ACHN (cell line): ENCODE measurements around the gene AFG1L.
"Not testable (repeated sequence)": the region's sequence is repeated elsewhere in the genome, so short reads cannot be mapped to it uniquely, and the experiment has no call there.

Source experiments
- DNase-seq: peaks from one replicate; pipeline ENCODE4 v3.0.0-alpha.2; 2015
- in situ Hi-C: cut with HindIII; loops from 2 replicates; pipeline ENCODE4 v1.10.0; 2017; ENCODE audit warnings: low sequenced_read_pairs, low pct_ligation_motif_present, low pct_unique_long_range_greater_than_20kb

AFG1L gene

DNA sequence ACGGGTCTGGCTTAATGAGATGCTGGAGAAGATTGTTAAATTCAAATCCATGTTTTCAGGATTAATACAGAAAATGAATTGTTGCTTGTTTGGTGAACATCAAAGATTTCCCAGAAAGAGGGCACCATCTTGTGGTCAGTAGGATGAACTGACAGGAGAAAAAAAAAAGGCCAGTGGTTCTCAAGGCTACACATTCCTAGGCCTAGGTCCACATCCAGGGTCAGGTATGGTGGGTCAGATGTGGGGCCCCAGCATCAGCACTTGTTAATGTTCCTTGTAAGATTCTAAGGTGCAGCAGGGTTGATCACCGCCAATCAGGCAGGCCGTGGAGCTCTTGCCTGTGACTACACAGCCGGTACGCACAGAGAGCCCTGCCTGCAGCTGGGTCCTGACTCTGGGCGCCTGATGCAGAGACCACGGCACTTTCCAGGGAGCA, 231.9 kb downstream of the AFG1L start:
- peak; percentile 48 for DNase-seq

DNA sequence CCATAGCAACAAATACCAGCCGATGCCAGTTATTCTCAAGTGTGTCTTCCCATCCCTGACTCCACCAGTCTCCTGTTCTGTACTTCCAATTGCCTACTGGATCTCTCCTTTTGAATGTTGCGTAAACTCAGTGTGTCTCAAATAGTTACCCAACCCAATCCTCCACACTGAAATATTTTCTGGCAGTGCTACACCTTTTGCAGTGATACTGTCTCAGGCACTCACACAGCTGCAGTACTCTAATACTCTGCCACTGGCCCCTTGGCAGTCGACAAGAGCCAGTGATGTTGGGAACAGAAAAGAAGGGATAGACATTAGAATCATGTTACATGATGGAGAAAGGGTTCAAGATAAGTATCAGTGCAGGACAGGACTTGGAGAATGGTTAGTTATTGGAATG, 234.0 kb downstream of the AFG1L start:
- in situ Hi-C loops = no loop called here
- no peak for DNase-seq

More for the DNA sequence above, 231.9 kb downstream of the AFG1L start:
- in situ Hi-C loops = no loop called here

DNA sequence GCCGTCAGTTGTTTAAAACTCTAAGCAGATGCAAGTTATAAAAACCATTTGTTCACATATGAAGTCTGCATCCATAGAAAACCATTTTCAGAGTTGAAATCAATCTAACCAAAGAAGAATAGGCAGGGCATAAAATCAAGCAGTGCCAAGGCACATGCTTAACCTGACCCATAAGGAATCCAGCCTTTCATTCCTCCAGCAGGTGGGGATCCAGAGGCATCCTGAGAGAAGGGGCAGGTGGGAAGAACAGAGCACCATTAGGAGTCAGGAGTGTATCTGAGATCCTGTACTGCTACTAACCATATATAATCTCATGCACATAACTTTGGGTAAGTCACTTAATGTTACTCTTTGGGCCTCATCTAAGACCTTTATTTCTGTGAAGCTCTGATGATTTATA, 236.5 kb downstream of the AFG1L start:
- in situ Hi-C loops = no loop called here
- DNase-seq = no peak

DNA sequence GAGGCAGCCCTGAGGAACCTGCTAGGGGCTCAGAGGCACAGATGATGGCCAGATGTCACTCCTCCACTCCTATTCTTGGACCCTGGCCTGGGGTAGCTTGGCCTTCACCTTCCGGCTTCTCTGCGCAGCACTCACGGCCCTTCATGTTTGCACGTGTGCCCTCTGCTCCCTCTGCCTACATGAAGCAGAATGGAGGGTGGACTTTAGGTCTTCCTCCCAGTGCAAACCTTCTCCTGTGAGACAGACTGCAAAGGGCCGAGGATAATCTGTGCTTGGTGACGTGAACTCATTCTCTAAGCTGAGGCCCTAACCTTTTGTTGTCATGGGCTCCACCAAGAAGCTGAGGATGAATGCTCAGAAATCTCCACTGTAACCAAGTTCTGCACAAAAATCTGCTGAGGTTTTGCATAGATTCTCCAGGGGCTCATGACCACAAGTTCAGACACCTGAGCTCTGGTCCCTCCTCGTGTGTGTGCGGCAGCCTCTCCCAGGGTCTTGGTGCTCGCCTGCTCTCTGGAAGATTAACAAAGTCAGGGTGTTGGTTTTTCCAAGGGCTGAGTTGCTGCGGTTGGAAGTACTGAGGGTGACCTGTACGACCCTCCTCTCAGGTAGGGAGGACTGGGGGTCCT, 240.4 kb downstream of the AFG1L start:
- DNase-seq = no peak
- in situ Hi-C loops = no loop called here

DNA sequence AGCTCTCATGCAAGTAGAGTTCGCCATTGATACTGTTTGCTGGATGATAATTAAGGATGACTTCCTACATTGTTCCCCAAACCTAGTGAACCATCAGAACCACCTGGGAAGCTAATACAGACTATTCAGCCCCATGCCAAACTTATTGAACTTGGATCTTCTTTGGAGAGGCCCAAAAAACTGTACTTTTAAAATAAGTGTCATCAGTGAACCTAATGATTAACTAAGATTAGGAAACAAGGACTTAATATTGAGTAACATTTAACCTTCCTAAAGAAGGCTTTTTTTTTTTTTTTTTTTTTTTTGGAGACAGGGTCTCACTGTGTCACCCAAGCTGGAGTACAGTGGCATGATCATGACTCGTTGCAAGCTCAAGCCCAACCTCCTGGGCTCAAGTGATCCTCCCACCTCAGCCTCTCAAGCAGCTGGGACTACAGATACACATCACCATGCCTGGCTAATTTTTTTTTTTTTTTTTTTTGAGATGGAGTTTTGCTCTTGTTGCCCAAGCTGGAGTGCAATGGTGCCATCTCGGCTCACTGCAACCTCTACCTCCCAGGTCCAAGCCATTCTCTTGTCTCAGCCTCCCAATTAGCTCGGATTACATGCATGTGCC, 241.2 kb downstream of the AFG1L start:
- in situ Hi-C loops = not testable (repeated sequence)

GRCh38 chr6:108541843-108542759, 247.2 kb downstream of the AFG1L start:
- DNase-seq = peak; percentile 69
- in situ Hi-C loops = no loop called here

More for the DNA sequence above, 241.2 kb downstream of the AFG1L start:
- not testable (repeated sequence) for DNase-seq

DNA sequence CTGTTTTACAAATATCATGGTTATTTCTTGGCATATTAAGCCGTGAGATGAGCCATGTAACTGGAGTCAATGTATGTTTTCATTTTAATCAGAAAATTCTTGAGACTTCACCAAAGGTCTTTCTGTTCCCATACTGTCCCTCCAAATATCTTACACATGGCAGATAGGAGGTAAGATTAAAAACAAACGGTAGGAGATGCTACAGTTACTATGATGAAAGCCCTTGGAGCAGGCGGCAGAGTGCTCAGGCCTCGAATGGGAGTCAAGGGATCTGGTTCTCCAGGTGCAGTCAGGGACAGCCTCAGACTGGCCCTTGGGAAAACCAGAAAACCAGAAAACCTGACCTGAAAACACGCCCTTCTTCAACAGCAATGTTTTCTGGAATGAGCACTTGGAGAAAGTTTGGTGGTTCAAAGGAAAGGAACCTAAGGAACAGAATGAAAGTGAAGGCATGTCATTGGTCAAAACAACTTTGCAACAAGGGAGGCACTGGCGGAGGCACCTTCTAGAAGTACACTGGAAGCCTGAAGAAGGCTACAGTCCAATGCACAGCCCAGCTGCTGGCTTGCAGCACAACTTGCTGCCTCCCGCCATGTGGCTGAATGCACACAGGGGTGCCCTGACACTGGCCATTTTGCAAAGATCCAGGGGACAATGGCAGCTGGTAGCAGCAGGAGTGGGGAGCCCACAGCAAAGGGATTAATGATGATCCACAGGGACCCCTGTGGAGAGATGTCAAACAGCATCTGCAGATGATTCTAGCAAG, 248.5 kb downstream of the AFG1L start:
- in situ Hi-C loops = no loop called here
- no peak for DNase-seq

DNA sequence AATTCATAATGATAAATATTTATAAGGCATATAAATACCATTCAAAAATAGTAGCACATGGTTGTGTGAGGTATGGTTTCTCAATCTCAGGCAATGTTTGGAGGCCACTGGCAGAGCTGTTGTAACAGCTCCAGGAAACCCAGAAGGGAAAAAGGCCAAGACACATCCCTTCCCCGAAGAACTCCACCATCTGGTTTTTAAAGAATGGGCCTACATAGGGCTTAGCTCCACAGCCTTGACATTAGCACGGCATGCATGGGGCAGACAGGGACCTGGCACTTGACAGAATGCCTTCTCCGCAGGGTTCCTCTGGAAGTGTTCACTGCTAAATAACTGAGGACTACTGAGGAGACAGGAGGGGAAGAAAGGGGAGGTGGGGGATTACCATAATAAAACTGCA, 249.8 kb downstream of the AFG1L start:
- DNase-seq = no peak
- in situ Hi-C loops = no loop called here

GRCh38 chr6:108546079-108547049, 251.5 kb downstream of the AFG1L start:
- DNase-seq = no peak

DNA sequence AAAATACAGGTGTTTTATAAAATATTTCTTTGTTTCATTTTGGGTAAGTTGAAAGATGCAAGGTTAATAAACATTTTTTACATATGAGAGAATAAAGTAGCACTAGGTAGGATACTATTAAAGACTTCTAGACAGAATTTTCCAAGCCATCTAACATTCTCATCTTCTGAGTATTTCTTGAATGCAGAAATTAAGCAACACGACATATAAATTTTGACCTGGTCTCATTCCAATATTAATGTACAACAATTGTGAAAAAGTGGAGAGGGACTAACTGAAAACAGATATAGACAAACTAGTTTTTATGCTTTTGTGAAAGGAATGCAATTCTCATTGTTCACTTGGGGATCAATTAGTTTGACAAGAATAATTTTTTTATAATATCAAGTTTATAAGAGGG, 254.4 kb downstream of the AFG1L start:
- no peak for DNase-seq
- in situ Hi-C loops = no loop called here

More at GRCh38 chr6:108546079-108547049, 251.5 kb downstream of the AFG1L start:
- in situ Hi-C loops = no loop called here

DNA sequence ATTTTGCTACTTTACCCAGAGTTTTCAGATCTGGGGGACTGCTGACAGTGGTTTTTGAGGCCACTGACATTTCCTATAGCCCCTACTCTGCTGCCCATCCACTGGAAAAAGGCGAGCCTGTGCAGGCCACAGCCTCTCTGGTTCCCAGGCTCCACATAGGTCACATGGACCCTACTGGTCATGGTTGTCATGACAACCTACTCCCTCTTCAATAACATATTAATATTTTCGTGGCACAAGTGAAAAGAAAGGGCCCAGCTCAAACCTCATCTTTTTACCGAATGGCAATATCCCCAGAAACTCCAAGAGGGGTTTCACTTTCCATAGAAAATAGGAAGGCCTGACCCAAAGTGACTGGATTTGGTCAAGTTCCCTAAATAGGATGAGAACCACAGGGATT, 254.9 kb downstream of the AFG1L start:
- no peak for DNase-seq
- in situ Hi-C loops = no loop called here

DNA sequence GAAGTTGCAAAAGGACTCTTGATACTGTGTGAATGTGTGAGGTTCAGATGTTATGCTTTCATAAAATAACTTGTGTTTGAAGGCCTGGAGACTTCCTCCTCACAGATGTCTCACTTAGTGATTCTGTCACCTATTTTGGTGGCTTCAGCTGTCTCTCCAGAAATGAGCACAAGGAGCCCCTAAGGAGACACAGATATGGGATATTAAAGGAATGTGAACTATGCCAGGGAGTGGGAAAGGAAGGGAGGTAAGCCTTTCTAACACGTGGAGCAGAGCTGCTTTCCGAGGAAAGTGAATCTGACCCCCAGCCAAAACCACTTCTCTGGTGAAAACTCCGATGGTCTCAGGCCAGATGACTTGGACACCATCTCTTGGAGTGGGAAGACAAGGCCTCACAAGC, 255.4 kb downstream of the AFG1L start:
- DNase-seq = no peak
- in situ Hi-C loops = no loop called here

GRCh38 chr6:108555399-108556052, 260.7 kb downstream of the AFG1L start:
- DNase-seq = no peak
- in situ Hi-C loops = no loop called here

GRCh38 chr6:108556250-108556649, 261.4 kb downstream of the AFG1L start:
- in situ Hi-C loops = no loop called here
- DNase-seq = no peak

DNA sequence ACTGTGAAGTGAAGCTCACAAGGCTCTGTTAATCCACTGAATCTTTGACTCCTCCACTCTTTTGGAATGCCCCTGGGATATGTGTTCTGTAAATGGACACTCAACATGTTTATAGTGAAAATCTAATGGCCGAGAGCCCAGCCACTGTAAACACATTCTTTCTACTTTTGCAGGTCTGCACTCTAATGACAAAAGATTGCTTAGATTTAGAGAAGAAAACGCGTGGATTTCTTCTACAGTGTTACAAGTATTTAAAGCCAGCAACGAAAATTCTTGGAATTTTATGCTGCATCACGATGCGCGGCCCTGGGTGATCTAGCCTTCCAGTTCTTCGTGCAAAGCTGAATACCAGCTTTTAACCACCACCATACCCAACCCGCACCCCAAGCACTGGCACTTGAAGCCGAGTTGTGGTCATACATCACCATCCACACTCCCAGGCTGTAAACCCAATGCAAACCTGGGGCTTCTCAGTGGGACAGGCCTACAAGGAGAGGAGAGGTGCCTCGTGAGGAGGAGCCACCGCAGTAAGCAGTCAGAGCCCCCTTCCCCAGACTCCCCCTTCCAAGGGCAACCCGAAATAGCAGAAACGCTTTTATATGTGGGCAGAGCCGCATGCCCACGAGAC, 262.1 kb downstream of the AFG1L start:
- DNase-seq = no peak
- in situ Hi-C loops = no loop called here

DNA sequence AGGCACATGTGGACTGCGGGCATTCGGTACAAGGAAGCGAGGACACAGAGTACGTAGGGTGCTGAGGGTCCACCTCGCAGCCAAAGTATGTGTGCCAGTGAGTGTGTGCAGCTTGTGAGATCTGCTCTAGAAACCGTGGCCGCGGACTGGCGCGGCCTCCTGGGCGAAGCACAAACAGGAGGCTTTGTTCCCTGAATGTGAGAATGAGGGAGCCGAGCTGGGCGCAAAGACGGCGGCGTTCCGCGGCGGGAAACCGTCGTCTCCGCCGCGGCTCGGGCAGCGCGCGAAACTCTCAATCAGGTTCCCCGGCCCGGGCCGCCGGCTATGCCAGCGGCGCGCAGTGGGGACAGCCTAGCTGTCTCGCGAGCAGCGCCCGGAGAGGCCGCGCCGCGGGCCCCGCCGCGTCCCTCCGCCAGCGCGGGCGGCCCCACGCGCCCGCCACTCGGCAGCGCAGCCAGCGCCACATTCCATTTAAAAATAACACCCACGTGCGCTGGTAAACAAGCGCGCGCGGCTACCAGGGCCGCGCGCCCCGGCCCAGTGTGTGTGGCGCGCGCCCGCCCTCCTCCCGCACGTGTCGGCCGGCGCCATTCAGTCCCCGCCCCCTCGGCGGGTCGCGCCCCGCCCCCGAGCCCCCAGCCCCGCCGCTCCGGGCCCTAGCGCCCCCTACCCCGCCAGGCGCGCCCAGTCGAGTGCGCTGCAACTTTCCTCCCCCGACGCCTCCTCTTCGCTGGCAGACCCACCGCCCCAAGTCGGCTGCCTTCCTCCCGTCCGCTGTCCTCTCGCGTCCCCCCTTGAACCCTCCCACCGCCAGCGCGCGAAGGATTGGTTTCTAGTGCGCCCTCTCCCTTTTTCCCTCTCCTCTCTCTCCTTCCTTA, 262.9 kb downstream of the AFG1L start:
- in situ Hi-C loops = no loop called here
- DNase-seq = peak; percentile 67
